GM18499 (cell line): Measurements from ENCODE around the gene CACNB2.

Source experiments
- ATAC-seq: cut with Tn5 transposase; IDR thresholded peaks from one replicate; pipeline ENCODE4 v1.9.1; 2021; ENCODE audit warnings: moderate number of reproducible peaks; ENCODE audit not compliant: insufficient read depth, unreplicated experiment

Gene CACNB2

GRCh38 chr10:18376650-18377049 lies 236.4 kb downstream of the CACNB2 start:
- ATAC-seq = no peak

GRCh38 chr10:18377898-18378297 lies 237.7 kb downstream of the CACNB2 start:
- no peak for ATAC-seq

- ATAC-seq = no peak
Measured at GRCh38 chr10:18378766-18379165, 238.5 kb downstream of the CACNB2 start.

GRCh38 chr10:18381679-18382078 lies 241.5 kb downstream of the CACNB2 start:
- ATAC-seq = no peak

- ATAC-seq = no peak
Measured at GRCh38 chr10:18397906-18398305, 257.7 kb downstream of the CACNB2 start.

GRCh38 chr10:18399158-18399557 lies 258.9 kb downstream of the CACNB2 start:
- ATAC-seq = peak; percentile 57

- ATAC-seq = no peak
Measured at GRCh38 chr10:18400201-18400905, 260.1 kb downstream of the CACNB2 start.

- ATAC-seq = no peak
Measured at GRCh38 chr10:18400906-18401245, 260.7 kb downstream of the CACNB2 start.

GRCh38 chr10:18401416-18402195 lies 261.4 kb downstream of the CACNB2 start:
- no peak for ATAC-seq

GRCh38 chr10:18402853-18403252 lies 262.6 kb downstream of the CACNB2 start:
- ATAC-seq = no peak

GRCh38 chr10:18404530-18404929 lies 264.3 kb downstream of the CACNB2 start:
- ATAC-seq = no peak

- no peak for ATAC-seq
Measured at GRCh38 chr10:18406136-18406535, 265.9 kb downstream of the CACNB2 start.

GRCh38 chr10:18409599-18410397 lies 269.6 kb downstream of the CACNB2 start:
- ATAC-seq = no peak

- ATAC-seq = no peak
Measured at GRCh38 chr10:18414061-18414460, 273.8 kb downstream of the CACNB2 start.

- no peak for ATAC-seq
Measured at GRCh38 chr10:18417950-18418527, 277.8 kb downstream of the CACNB2 start.

GRCh38 chr10:18418541-18419215 lies 278.5 kb downstream of the CACNB2 start:
- no peak for ATAC-seq

- ATAC-seq = no peak
Measured at GRCh38 chr10:18419945-18420344, 279.7 kb downstream of the CACNB2 start.

- ATAC-seq = no peak
Measured at GRCh38 chr10:18421726-18422293, 281.6 kb downstream of the CACNB2 start.

GRCh38 chr10:18423058-18423637 lies 282.9 kb downstream of the CACNB2 start:
- no peak for ATAC-seq
